Activated naive CD4-positive, alpha-beta T cell treated with Interleukin-2 at 50 U/mL for 16 hours (primary cell): Measurements from ENCODE around the gene VCAM1.

Experiments
- DNase-seq: peaks from one replicate; pipeline ENCODE4 v3.0.0-alpha.2; 2020

The VCAM1 gene

GRCh38 chr1:100724281-100724680 is 4.7 kb downstream of the VCAM1 start:
- DNase-seq = no peak

GRCh38 chr1:100730130-100730529 is 10.6 kb downstream of the VCAM1 start:
- DNase-seq = no peak

GRCh38 chr1:100731309-100731708 is 11.8 kb downstream of the VCAM1 start:
- no peak for DNase-seq

GRCh38 chr1:100731758-100732157 is 12.2 kb downstream of the VCAM1 start:
- no peak for DNase-seq

DNA sequence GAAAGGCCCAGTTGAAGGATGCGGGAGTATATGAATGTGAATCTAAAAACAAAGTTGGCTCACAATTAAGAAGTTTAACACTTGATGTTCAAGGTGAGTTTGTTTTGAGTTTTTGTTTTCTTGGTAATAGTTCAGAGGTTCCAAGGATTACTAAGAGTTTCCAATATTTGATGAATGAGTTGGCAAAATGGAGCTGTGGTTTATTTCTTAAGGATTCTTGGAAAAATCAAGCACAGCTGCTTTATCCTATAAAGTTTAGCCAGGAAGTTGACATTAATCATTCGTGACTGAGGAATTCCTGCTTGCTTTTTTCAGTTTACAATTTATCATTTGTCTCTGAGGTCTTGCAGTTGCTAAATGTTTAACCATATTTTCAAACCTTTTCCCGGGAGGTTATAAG is 15.1 kb downstream of the VCAM1 start:
- no peak for DNase-seq

GRCh38 chr1:100735244-100735643 is 15.7 kb downstream of the VCAM1 start:
- no peak for DNase-seq

GRCh38 chr1:100736324-100736723 is 16.8 kb downstream of the VCAM1 start:
- no peak for DNase-seq

DNA sequence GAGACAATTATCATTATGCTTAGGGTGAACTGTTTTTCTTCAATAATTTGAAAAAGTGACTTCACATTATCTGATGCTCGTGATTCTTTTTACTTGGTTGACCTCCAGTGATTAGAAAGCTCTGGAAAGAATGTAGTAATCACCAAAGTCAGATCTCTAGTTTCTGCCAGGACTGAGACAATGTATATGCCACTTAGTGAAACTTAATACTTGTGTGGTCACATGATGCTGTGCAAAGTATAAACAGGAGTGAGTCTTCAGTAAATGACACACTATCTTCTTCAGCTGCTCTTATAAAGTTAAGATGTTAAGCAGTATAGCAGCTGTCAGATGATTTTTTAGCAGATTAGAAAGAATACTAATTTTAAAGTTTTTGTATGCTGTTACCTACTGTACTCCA is 17.2 kb downstream of the VCAM1 start:
- no peak for DNase-seq

DNA sequence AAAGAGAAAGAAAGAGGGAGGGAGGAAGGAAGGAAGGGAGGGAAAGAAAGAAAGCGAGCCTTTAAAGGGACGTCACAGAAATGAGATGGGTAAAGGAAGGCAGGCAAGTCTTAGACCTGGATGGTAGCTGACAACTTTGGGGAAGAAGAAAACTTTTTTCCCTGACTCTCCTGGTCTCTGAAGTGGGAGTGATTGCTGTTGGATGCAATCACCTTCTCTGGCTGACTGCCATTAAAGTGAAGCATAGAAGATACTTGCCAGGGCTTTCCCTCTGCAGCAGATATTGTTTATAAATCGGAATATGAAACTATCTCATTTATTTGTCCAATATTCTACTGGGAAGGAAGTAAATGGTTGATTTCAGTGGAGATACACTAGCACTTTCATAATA is 27.0 kb downstream of the VCAM1 start:
- no peak for DNase-seq

- no peak for DNase-seq
These were observed 28.2 kb downstream of the VCAM1 start for GRCh38 chr1:100747771-100748170.

GRCh38 chr1:100750005-100750885 is 30.7 kb downstream of the VCAM1 start:
- DNase-seq = no peak

DNA sequence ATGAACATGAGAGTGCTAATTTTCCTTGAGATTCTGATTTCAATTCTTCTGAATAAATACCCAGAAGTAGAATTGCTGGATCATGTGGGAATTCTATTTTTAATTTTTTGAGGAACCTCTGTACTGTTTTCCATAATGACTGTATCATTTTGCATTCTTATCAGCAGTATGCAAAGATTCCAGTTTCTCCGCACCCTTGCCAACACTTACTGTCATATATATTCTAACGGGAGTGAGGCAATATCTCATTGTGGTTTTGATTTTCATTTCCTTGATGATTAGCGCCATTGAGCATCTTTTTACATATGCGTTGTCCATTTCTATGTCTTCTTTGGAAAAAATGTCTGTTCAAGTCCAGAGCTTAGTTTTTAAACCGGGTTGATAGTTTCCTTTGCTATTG is 33.2 kb downstream of the VCAM1 start:
- no peak for DNase-seq

DNA sequence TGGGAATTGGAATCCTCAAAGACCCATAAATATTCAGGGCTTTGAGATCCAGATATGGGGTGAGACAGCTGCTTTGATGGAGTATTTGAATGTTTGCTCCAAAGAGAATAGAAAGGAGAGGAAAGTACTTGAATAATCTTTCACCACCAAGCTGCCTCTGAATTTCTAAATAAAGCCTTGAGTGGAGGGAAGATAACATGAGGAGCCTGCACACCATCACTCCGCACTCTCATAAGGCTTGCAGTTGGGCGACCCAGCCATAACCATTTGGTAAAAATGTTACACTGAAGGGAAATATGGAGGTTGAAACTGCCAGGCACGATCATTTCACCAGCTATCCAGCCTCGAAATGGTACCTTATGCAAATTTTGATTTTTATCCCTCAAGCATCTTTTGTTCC is 38.4 kb downstream of the VCAM1 start:
- no peak for DNase-seq

DNA sequence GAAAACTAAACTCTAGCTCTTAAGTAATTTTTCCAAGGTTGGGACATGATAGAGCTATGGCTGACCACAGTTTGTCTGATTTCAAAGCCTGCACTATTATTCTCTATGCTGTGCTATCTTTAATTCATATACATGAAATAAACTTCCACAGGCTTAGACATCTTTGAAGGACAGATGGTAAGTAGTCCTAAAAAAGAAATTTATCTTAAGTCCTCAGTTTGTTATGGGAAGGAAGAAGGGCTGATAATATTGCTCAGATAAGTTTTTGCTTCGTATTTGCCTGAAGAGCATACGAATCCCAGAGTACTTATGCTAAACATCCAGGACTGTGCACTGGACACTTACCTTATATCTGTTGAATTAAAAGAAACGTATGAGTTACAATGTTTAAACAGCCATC is 39.6 kb downstream of the VCAM1 start:
- DNase-seq = no peak

GRCh38 chr1:100760511-100760910 is 41.0 kb downstream of the VCAM1 start:
- DNase-seq = no peak

- DNase-seq = no peak
These were observed 42.9 kb downstream of the VCAM1 start for GRCh38 chr1:100762461-100762860.

DNA sequence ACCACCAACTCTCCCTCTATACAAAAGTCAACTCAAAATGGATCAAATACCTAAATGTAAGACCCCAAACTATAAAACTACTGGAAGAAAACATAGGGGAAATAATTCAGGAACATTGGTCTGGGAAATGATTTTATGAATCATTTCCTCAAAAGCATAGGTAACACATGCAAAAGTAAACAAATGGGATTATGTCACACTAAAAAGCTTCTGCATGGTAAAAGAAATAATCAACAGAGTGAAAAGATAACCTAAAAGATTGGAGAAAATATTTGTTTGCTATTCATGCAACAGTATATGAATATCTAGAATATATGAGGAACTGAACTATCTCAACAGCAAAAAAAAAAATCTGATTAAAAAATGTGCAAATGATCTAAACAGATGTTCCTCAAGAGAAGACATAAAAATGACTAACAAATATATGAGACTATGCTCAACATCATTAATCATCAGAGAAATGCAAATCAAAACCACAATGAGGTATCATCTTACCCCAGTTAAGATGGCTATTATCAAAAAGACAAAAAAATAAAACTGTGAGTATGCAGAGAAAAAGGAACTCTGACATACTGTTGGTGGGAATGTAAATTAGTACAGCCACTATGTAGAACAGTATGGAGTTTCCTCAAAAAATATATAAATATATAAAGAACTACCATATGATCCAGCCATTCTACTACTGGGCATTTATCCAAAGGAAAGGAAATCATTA is 47.8 kb downstream of the VCAM1 start:
- no peak for DNase-seq

DNA sequence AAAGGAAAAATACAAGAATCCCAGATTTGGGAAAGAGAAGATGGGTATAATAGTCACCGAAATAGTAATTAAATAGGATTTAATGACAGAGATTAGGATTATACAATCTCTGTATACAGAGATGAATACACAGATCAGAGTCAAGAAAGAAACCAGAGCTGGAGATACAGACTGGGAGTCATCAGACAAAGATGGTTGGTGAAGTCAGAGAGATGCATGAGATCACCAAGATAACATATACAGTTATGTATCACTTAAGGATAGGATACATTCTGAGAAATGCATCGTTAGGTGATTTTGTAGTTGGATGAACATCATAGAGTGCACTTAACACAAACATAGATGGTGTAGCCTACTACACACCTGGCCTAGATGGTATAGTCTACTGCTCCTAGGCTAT is 49.8 kb downstream of the VCAM1 start:
- DNase-seq = no peak

- no peak for DNase-seq
These were observed 50.5 kb downstream of the VCAM1 start for GRCh38 chr1:100769906-100770646.

DNA sequence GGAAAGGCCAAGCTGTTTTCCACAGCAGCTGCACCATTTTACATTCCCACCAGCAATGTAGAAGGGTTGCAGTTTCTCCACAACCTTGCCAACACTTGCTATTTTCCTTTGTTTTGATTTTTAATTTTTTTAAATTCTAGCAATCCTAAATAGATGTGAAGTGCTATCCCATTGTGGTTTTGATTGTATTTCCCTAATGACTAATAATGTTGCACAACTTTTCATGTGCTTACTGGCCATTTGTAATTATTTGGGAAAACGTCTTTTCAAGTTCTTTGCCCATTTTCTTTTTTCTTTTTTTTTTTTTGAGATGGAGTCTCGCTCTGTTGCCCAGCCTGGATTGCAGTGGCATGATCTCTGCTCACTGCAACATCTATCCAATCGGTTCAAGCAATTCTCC is 53.9 kb downstream of the VCAM1 start:
- no peak for DNase-seq

DNA sequence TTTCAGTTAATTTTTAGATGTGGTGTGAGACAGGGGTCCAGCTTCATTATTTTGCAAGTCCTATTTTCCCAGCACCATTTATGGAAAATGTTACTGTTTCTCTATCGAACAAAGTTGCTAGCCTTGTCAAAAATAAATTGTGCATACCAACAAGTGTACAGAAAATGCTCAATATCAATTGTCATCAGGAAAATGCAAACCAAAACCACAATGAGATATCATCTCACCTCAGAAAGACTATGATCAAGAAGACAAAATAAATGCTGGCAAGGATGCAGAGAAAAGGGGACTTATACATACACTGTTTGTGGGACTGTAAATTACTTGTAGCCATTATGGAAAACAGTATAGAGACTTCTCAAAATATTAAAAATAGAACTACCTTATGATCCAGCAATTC is 54.8 kb downstream of the VCAM1 start:
- DNase-seq = no peak

DNA sequence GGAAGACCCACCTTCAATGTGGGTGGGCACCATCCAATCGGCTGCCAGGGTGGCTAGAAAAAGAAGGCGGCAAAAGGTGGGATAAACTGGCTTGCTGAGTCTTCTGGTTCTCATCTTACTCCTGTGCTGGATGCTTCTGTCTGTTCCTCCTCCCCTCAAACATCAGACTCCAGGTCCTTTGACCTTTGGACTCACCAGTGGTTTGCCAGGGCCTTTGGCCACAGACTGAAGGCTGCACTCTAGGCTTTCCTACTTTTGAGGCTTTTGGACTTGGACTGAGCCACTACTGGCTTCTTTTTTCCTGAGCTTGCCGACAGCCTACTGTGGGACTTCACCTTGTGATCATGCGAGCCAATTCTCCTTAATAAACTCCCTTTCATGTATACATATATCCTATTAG is 55.9 kb downstream of the VCAM1 start:
- DNase-seq = no peak

- DNase-seq = no peak
These were observed 59.2 kb downstream of the VCAM1 start for GRCh38 chr1:100778748-100779147.

DNA sequence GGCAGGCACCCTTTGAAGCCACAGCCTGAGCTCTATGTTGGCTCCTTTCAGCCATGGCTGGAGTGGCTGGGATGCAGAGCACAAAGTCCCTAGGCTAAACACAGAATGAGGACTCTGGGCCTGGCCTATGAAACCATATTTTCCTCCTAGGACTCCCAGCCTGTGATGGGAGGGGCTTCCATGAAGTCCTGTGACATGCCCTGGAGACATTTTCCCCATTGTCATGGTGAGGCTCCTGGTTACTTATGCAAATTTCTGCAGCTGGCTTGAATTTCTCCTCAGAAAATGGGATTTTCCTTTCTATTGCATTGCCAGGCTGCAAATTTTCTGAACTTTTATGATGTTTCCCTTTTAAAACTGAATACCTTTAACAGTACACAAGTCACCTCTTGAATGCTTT is 61.3 kb downstream of the VCAM1 start:
- DNase-seq = no peak
